Hepatic stellate cell (primary cell): ENCODE results near the gene C1orf174.

ENCODE experiments used
- DNase-seq: peaks from one replicate; pipeline ENCODE4 v3.0.0; 2011; ENCODE audit warnings: low spot score

C1orf174 gene

DNA sequence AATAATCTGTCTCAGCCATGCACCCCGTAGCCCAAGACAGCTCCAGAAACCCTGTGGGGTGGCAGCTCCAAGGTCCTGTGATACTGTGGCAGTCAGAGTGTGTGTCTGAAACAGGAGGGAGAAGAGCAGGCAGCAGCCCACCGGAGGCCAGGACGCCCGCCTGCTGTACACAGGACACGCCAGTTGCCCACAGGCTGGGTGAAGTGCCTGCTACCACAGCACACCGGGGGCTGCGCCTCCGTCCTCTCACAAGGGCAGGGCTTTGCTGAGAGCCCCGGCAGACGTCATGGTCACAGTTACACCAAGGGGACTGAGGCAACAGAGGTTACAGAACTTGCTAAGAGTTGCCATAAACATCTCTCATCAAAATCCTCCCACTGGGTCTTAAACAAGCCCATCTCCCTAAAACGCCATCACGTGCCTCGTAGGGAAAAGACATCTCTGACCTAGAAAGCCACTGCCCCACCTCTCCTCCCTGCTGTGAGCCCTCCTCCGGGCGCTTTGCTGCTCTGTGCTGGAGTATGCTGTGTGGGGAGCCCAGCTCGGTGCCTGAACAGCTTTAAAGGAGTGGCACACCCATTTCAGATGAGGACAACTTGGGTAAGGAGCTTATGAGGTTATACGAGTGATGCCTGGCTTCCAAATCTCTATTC lies 5.3 kb downstream of the C1orf174 start:
- no peak for DNase-seq

DNA sequence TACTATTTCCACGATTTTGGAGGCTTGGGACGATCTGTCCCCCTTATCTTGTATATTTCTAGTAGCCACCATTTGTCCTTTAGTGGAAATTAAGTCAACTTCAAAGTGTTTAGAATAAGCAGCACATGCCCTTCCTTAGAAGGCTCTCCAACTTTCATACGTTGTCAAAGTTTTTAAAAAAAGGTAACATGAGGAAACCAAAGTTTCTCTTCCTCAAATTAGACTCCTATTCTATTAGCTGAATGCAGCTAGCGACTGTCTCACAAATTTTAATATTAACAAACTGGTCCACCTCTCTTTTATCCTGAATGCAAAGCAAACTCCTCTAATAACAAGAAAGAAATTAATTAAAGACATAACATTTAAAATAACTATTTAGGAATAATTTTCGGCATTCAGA lies 6.9 kb downstream of the C1orf174 start:
- no peak for DNase-seq

DNA sequence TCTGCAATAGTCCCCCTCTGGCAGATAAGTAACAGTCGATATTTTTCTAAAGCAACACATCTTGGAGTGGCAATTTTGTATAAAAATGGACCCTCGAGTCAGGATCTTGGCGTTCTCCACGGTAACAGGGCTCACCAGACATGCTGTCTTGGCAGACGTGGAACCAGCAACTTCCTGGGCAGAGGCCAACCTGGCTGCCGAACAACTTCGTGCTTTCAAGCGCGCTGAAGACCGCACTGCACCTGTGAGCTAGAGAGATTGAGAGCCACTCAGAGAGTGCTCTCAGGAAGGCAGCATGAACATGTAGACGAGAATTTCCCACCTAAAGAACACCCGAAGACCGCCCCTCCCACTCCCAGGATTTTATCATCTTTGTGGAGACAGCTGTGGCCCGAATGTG lies 7.3 kb downstream of the C1orf174 start:
- DNase-seq, result no peak

DNA sequence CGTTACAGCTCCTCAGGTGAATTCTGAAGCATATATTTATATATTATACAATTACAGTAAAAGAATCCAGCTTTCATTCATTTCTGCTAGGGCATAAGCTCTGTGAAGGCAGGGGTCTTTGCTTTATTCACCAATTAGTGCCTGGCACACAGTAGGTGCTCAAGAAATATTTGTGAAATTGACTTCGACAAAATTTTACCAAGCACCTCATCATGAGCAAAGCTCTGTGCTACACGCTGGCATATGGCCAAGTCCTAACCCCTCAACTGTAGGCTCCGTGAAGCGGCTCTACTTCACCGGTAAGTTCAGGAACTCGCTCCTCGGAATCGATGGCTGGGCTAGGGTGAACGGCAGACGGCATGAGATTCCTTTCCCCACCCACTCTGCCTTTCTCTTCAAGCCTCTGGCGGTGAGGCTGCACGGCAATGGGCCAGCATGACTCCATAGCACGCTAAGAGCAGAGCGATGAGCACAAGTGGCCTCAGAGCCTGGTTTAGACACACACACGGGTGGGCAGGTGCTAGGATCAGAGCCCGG lies 8.7 kb downstream of the C1orf174 start:
- DNase-seq, result no peak

DNA sequence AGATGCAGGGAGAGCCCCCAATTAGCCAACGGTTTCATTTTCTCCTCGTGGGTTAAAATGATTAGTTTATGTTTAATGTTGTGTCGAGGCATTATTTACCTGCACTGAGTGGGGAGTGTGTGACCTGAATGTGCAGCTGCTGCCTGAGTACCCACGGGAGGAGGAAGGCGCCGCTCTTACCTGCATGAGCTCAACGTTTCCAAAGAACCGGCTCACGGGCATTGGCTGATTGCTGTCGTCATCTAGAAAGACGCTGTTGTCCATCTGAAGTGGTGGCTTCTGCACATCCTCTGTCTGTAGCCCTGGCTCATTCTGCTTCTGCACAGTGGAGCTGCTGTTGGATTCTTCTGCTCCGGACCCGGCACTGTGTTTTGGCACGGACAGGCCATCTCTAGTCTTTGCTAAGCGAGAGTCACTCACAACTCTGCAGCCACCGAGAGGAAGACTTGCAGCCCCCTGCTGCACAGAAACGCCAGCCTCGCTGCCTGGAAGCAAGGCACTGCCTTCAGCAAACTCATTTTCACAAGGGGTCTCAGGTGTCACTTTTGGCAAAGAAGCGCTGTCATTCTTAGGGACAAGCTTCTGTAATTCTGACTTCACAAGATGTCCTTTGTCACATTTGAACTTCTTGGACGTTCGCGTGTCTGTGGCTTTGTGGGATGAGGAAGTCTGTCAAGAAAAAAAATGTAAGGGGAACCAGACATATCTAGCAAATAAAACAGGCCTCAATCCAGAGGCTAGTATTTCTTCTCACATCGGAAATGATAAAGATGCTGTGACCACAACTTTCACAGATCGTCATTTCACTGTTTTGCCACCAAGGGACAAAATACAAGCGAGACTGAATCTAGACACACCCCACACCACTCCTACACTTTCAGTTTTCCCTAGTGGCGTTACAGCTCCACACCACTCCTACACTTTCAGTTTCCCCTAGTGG lies 9.4 kb downstream of the C1orf174 start:
- DNase-seq, result no peak

DNA sequence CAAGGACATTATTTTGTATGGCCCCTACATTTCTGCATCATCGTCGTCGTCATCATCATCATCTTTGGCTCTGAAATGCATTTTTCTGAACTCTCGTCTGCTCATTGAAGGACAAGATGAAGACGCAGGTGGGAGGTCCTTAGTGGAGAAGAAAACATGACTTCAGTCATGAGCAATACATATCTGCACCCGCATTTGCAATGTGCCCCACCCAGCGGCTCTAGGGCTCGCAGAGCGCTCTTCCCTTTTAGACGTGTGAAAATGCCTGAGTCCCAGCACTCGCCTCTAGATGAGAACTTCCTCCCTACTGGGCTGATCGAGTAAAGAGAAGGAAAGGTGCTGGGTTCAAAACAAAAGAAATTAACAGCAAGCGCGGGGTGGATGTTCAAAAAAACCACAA lies 10.1 kb downstream of the C1orf174 start:
- no peak for DNase-seq

DNA sequence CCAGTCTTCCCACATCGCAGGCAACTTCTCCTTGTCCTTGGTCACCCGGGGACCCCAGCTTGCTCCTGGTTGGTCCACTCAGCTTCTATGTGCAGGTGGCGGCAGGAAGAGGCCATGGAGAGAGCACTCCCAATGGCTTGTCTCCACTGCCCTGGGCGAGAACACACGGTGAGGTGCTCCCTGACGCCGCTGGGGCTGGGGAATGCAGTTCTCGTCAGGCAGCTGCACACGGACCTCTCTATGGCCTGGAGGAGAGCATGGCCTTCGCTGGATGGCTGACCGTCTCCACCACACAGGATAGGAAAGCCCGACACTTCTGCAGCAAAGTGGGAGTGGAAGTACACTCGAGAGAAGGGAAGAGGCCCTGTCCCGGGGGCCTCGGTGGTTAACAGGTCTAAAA lies 11.8 kb downstream of the C1orf174 start:
- DNase-seq, result no peak

DNA sequence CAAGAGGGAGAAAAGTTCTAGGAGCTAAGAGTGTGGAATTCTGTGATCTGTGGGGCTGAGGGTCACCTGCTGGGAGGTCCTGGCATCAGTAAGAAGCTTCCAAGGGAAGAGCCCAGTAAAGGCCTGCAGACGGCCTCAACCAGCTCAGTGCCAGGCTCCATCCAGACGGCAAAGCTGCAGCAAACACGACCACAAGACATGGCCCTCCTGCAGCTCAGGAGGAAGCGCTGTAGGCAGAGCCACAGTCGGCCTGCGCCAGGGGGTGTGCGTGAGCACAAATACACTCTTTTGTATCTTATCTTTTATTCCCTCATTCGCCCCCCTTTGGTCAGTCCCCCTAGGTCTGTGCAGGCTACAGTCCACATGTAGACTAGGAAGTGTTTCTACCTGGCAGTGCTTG lies 13.4 kb downstream of the C1orf174 start:
- no peak for DNase-seq

DNA sequence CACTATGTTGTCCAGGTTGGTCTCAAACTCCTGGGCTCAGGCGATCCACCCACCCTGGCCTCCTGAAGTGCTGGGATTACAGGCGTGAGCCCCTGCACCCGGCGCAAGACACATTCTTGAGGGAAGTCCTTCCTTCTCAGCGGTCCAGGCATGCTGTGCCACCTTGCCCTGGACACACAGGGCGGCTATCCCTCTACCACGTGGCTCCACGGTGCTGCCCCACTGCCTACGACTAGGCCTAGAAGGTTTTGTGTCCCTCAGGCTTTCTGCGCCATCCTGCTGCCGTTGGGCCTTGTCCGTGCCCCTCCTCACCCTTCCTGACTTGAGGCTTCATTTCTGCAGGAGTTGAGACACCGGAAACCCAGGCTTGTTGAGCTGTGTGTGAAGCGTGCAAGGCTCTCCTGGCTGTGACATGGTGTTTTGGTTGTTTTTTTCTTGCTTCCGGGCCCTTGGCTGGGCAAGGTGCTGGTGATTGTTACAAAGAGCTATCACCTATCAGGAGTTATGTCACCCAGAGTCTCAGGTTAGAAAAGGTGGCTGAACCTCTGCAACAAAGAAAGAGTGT lies 13.9 kb downstream of the C1orf174 start:
- no peak for DNase-seq

DNA sequence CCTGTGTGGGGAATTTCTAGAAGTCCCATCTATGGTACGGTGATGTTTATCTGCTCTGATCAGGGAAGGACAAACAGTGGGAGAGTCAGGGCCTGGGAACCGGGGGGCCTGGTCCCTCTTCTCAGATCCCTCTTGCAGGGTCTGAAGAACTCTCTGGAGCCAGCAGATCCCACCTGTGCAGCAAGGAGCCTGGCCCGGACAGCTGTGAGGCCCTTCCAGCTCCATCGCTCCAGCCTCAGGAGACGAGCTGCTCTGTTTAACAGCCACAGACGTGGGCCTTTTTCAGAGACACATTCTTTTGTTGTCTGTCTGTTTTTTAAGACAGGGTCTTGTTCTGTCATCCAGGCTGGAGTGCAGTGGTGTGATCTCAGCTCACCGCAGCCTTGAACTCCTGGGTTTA lies 14.5 kb downstream of the C1orf174 start:
- DNase-seq, result no peak

DNA sequence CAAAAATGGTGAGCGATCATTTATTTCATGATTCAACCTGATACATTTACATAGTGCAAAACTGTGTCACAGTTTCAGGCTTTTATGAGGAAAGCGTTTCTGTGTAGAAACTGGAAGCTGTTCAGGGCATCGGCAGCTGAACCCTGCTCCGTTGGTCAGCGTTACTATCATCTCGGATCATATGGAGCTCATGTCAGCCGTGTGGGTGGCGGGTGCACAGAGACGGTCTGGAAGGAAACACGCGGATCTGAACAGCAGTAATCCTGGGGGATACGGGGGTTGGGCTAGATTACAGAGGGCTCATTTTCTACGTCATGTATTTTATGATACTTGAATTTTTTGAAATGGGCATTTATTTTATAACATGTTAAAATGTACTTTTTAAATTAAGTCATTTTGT lies 15.1 kb downstream of the C1orf174 start:
- no peak for DNase-seq

DNA sequence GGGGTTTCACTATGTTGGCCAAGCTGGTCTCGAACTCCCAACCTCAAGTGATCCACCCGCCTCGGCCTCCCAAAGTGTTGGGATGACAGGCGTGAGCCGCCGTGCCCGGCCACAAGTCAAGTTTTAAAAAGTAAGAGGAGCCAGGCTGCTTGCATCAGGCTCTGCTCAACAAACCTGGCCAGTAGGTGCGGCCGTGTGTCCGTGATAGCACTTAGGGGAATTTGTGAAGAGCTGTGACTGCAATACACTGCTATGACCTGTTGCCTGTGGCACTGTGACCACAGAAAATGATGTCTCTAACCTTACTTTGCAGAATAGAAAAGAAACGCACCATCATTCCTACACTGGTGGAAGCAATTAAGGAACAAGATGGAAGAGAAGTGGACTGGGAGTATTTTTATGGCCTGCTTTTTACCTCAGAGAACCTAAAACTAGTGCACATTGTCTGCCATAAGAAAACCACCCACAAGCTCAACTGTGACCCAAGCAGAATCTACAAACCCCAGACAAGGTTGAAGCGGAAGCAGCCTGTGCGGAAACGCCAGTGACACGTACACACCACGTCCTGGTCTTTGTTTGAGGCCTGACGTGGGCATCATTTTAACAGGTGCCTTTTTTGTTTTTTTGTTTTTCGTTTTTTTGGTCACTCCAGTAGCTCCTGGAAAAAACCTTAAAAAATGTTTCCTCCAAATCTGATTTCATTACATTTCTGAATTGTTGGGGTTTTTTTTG lies 16.7 kb downstream of the C1orf174 start:
- DNase-seq, result no peak

DNA sequence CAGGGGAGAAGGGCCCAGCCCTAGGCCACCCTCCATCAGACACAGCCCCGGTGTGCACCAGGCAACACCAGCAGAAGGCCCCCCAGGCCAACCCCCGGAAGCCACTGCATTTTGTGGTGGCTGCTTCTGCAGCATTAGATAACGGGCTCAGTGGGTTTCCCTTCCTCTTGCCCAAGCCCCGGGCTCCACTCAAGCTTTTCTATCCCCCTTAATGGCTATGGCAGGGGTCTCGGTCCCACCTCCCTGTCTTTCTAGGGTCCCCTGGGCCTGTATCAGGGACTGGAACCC lies 18.9 kb downstream of the C1orf174 start:
- DNase-seq, result no peak

DNA sequence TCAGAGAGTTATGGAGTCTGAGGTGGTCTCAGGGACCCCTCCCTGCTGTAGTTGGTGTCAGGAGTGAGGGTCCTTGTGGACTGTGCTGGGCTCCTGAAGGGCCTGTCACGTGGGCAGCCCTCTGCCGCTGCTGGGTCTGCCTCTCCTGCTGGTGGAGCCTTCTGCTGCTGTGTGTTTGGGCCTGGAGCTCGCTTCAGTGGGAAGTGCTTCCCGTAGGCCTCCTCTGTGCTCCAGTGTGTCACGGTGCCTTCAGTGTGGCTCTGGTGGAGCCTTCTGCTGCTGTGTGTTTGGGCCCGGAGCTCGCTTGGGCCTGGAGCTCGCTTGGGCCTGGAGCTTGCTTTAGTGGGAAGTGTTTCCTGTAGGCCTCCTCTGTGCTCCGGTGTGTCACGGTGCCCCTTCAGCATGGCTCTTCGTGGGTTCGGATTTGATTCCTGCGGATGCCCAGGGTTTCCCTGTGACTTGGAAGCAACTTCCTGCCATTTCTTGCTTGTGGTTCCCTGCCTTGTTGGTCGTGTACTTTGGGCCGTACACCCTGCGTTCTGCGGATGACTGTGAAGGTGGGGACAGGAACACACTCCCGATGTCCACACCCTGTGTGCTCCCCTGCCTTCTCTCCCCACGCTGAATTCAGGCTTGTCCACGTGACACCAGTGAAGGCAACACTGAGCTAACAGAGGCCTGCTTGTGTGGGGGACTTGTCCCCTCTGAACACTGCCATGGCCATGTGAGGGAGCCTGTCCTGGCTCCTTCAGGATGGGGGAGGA lies 19.5 kb downstream of the C1orf174 start:
- DNase-seq, result no peak

DNA sequence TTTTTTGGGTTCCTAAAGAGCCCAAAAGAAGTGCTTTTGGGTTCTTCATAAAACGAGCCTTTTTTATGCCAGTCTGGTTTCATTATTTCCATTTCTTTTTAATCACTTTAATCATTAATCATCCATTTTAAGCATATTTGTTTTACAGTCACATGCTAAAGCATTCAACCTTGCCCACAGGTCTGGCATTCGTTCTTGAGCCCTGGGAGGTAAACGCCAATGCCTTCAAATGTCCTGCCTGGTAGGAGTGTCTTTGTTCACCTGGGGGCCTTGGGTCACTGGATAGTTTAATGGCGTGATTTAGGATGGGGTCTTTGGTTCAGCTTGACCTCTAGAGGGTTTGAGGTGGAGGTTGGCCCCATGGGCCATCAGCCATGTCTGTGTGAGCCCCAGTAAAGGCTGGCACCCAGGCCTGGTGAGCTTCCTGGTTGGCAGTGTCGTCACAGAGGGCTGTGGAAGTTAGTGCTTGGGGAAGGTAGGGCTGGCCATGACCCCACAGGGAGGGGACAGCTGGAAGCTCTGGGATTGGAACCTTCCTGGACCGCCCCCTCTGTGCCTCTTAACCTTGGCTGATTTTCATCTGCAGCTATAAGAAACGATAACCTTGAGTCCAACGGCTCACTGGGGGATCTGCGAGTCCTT lies 20.2 kb downstream of the C1orf174 start:
- no peak for DNase-seq

DNA sequence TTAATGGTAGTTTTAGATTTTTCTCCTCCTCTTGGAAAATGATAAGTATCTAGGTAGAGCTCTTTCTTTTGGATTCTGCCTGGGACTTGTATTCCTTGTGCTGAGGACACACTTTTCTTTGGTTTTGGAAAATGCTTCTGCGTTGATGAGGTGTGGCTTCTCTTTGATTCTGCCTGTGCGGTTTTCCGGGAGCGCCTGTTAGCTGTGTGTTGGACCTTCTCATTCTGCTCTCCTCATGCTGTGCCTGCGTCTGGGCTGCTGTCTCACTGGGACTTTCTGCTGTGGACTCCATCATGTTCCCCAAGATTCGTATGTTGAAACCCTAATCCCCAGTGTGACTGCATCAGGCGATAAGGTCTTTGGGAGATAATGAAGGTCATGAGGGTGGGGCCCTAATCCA lies 21.0 kb downstream of the C1orf174 start:
- no peak for DNase-seq

DNA sequence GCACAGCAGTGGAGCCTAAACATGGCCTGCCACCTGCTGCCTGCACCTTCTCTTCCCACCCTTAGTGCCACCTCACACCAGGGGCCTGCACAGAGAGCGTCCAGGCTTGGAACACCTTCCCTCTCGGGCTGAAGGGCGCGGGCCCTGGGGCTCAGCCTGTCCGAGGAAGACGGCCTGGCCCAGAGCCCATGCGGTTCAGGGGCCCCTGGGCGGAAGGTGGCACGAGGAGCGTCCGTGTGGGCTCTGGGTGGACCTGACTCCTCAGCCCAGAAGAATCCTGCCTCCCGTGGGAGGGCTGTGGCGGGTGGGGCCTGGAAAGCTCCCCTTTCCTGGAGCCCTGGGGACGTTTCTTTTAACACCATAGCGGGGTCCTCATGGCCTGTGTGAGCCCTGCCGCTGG lies 23.4 kb downstream of the C1orf174 start:
- no peak for DNase-seq

DNA sequence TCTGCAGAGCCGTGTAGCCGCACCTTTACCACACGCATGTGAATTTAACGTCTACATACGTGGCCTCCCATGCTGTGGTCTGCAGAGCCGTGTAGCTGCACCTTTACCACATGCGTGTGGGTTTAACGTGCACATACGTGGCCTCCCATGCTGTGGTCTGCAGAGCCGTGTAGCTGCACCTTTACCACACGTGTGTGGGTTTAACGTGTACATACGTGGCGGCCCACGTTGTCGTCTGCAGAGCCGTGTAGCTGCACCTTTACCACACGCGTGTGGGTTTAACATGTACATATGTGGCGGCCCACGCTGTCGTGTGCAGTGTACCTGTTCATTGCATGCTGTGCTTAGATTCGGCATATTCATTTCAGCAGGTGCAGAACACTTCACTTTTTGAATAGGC lies 25.3 kb downstream of the C1orf174 start:
- DNase-seq, result no peak

DNA sequence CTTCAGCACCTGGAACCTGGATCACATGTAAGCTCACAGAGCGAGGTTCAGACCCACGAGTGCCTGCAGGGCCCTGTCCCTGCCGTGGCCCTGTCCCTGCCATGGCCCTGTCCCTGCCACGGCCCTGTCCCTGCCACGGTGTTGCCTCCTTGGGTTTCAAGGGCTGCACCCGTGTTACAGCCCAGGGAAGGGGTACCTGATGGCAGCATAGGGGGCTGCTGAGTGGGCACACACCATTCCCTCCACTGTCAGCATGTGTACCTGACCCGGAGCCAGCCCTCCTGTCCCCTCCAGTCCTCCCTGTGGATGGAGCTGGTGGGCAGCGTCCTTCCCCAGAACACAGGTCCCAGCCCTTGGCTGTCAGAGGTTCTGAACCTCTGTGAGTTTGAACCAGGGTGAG lies 27.5 kb downstream of the C1orf174 start:
- DNase-seq, result no peak

DNA sequence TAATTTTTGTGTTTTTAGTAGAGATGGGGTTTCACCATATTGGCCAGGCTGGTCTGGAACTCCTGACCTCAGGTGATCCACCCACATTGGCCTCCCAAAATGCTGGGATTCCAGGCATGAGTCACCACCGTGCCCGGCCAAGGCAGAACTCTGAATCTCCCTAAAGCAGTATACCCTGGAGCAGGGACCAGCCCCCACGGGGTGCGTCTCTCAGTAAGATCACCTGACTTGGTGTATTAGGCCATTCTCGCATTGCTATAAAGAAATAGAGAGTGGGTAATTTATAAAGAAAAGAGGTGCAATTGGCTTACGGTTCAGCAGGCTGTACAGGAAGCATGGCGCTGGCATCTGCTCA lies 28.6 kb downstream of the C1orf174 start:
- DNase-seq, result no peak

DNA sequence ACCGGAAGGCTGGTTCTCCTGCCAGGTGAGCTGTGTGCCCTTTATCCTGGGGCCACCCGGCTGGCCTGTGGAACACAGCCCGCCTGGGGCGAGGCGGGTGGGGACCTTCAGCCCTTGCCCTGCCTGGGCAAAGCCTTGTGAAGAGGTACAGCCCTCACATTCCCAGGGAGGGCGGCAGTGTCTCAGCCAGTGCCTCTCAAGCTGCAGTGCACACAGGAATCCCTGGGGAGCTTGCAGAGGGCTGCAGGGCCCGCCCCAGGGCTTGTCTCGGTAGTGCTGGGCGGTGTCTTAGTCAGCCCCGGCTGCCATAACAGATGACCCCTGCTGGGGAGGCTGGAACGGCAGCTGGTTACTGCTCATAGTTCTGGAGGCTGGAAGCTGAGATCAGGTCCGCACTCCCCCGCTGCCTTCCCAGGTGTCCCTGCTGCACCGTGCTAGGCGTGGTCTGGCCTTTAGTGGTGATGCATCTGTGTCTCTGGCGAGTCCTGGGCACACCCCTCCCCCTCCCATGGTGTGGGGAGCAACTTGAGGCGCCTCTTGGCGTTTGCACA lies 30.2 kb downstream of the C1orf174 start:
- DNase-seq, result no peak
